Fibroblast of villous mesenchyme (primary cell): ENCODE data around the gene ATP6V1F. TPM values are rescaled to one million over a fixed set of nuclear protein-coding genes. Genes with fewer than 3 reads are reported as not detected.

Source experiments
- DNase-seq: peaks from one replicate; pipeline ENCODE4 v3.0.0-alpha.2; 2010; ENCODE audit warnings: low read depth
- H3K4me3 ChIP-seq: 2 replicates; pipeline ENCODE4 v1.5.1; 2011; ENCODE audit warnings: low read depth, mild to moderate bottlenecking, low read length
- CTCF ChIP-seq: IDR thresholded peaks from 2 replicates; pipeline ENCODE4 v1.5.1; 2012; ENCODE audit warnings: low read depth, mild to moderate bottlenecking, low read length; ENCODE audit not compliant: insufficient read depth
- total RNA-seq: library from RNA; depleted of rRNA; stranded (reverse); fragments of >200 nt; gene quantifications from 2 replicates; pipeline ENCODE4 v1.2.3, GENCODE V29; 2012

The ATP6V1F gene
- total RNA-seq, 1 donor: 82.5 TPM

- no peak overlapping the region for H3K4me3 ChIP-seq
- no peak for DNase-seq
- TF ChIP-seq CTCF: no peak
These were observed 12.9 kb downstream of the ATP6V1F start for GRCh38 chr7:128875523-128875948.

- TF ChIP-seq CTCF: no peak
- H3K4me3 ChIP-seq: no peak overlapping the region
- DNase-seq: no peak
These were observed 13.5 kb downstream of the ATP6V1F start for GRCh38 chr7:128876127-128876526.

GRCh38 chr7:128876586-128876977 lies 13.9 kb downstream of the ATP6V1F start:
- DNase-seq: no peak

GRCh38 chr7:128876978-128877755 lies 14.5 kb downstream of the ATP6V1F start:
- no peak for DNase-seq
- no peak for TF ChIP-seq CTCF
- H3K4me3 ChIP-seq: no peak overlapping the region

More at GRCh38 chr7:128876586-128876977, 13.9 kb downstream of the ATP6V1F start:
- no peak overlapping the region for H3K4me3 ChIP-seq
- no peak for TF ChIP-seq CTCF

GRCh38 chr7:128877756-128878120 lies 15.1 kb downstream of the ATP6V1F start:
- no peak for TF ChIP-seq CTCF
- no peak for DNase-seq
- H3K4me3 ChIP-seq: no peak overlapping the region

- no peak for DNase-seq
- no peak overlapping the region for H3K4me3 ChIP-seq
- no peak for TF ChIP-seq CTCF
These were observed 15.8 kb downstream of the ATP6V1F start for GRCh38 chr7:128878226-128879105.
